GM21723 (cell line): ENCODE data around the gene PIK3AP1.

Source experiments
- ATAC-seq: cut with Tn5 transposase; IDR thresholded peaks from one replicate; pipeline ENCODE4 v1.9.1; 2021; ENCODE audit warnings: mild to moderate bottlenecking, moderate library complexity; ENCODE audit not compliant: unreplicated experiment

The PIK3AP1 gene

GRCh38 chr10:96616961-96617360 lies 103.4 kb downstream of the PIK3AP1 start:
- ATAC-seq: no peak

DNA sequence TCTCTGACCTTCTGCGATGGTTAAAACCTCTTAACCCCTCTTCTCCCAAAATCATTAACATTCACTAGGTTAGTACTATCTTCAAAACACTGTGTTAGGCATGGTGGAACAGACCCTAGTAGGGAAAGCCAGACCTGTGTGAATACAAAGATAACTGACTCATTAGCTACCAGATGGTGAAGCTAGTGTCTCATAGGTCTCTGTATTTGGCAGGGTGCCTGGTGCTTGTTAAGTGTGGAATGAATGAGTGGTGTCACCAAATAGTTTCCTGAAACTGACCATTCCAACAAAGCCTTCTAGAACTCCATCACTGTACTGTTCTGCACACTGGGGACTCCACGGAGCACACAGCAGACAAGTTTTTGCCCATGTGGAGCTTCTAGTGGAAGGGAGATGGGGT lies 105.8 kb downstream of the PIK3AP1 start:
- ATAC-seq: no peak

GRCh38 chr10:96613576-96613975 lies 106.7 kb downstream of the PIK3AP1 start:
- ATAC-seq: no peak

DNA sequence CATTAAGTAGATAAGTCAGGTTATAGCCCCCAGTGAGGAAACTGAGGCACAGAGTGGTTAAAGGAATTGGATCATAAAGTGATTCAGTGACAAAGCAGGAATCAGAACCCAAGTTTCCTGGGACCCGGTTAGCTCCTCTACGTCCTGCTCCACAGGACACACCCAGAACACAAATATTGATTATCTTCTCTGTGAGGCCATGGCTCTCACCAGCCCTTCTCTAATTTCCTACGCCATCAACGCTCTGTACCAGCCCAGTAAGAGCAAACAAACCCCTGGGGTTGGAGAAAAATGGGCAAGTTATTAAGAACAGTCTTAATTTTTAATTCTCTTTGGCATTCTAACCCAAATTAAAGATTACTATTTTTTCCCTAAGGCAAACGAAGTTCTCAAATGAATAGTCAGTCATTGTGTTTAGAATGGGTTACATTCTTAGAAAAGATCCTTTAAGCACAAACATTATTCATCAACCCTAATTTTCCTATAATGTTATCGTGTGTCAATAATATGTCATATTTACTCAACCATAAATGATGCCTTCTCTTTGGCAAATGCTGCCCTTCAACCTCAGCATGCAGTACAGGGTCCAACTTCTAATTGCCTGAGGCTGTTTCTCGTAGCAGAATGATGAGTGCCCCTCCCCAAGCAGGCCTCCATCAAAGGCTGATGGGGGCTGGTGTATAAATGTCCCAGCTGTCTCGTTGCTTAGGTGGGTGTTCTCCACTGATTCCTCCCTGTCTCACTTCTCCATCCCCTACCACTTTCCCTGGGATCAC lies 108.1 kb downstream of the PIK3AP1 start:
- no peak for ATAC-seq

GRCh38 chr10:96610817-96611216 lies 109.5 kb downstream of the PIK3AP1 start:
- ATAC-seq: no peak

DNA sequence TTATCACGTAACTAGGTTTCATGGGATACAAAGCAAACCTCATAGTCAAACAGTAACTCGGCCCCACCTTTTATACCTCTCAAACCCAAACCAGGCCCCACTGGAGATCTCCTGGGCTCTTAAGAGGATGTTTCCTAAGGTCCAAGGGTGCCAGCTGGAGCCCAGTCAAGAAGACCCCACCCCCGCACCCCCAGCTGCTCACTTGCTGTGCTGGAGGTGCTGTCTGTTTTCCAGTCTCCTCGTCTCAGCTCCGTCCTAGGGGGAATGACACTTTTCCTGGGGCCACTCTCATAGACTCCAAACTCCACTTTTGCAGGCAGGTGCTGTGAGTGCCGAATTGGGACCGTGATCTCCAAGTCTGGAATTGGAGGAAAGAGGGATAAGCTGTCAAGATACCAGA lies 110.8 kb downstream of the PIK3AP1 start:
- ATAC-seq: no peak

DNA sequence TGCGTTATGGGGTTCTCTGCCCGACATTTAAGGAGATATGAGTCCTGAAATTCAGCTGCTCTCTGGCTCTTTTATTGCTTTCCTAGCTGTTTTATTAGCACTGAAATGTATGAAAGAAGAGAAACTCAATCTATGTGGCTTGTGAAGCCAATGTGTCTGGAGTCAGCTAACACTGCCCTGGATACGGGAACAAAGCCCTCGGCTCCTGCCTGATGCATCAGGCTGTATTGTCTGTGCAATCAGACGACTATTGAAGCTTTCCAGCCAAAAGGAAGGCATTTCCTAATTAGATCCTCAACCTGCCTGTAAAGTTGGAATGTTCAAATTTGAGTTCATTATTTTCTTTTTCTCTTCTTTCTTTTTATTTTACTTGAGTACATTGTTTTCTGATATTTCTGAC lies 111.5 kb downstream of the PIK3AP1 start:
- no peak for ATAC-seq

GRCh38 chr10:96608262-96608661 lies 112.1 kb downstream of the PIK3AP1 start:
- ATAC-seq: no peak

DNA sequence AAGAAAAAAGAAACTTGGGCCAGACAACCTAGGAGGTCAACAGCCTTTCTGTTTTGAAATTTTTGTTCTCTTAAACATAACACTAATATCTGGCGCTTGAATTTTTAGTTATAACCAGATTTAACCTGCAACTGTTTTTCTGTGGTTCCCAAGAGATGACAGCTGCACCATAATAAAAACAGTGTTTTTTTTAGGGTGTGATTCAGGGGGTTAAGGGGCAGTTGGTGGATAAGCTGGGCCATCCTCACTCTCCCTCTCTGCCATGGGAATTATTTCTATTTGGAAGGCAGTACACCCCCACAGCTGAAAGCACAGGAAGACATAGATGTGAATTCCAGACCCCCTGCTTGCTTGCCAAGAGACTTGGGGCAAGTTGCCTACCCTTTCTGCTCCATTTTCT lies 113.4 kb downstream of the PIK3AP1 start:
- no peak for ATAC-seq

- no peak for ATAC-seq
These were observed 114.1 kb downstream of the PIK3AP1 start for GRCh38 chr10:96606216-96606615.

GRCh38 chr10:96600337-96600736 lies 120.0 kb downstream of the PIK3AP1 start:
- no peak for ATAC-seq

DNA sequence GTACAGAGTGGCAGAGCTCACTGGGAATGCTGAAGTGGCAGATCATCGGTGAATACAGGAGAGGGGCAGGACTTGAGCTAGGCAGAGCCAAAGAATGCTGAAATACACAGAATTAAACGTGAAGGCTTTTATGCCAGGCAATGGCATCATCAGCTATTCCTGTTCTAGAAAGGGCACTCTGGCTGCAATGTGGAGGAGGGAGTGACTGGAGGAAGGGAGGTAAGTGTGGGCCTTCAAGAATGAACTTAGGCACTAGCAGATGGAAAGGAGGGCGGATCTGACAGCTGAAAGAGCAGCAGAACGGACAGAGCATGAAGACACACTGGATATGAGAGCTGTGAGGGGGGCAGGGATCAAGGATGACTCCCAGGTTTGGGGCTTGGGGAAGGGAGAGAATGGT lies 121.5 kb downstream of the PIK3AP1 start:
- ATAC-seq: no peak

GRCh38 chr10:96596422-96597407 lies 123.6 kb downstream of the PIK3AP1 start:
- no peak for ATAC-seq

- no peak for ATAC-seq
These were observed 124.6 kb downstream of the PIK3AP1 start for GRCh38 chr10:96595741-96596140.

DNA sequence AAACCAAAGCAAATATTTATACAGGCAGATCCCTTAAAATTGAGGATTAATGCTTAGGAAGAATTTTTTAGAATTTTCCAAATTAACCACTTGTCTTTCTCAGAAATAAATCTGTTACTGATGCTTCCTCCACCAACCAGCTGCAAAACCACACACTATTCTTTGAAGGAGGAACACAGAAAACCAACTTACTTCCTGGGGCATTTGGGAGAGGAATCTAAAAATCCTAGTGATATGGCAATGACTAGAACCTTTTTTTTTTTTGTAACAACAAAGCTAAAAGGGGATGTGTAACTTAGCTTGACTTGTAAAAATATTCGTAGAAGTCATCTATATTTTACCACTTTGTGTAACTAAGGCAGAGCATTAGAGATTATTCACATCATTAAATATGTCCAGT lies 128.4 kb downstream of the PIK3AP1 start:
- no peak for ATAC-seq

- ATAC-seq: no peak
These were observed 131.5 kb downstream of the PIK3AP1 start for GRCh38 chr10:96588616-96589419.

DNA sequence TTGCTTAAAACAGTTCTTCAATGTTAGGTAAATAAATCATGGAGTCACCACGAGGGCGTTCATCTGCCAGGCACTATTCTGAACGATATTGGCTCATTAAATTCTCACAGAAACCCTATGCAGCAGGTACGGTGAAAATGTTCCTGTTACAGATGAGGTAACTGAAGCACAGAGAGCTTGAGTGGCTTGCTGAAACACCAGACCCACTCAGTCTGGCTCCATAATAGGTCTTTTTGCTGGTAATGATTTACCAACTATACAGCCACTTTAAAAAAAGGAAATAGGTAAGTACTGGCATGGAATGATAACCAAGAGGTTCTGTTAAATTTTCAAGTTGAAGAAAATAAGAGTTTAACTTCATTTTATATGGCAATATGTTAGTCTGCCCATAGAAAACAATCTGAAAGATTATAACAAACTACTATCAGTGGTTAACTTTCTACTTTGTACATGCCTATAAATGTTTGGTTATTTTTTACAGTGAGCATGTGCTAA lies 132.2 kb downstream of the PIK3AP1 start:
- ATAC-seq: no peak

DNA sequence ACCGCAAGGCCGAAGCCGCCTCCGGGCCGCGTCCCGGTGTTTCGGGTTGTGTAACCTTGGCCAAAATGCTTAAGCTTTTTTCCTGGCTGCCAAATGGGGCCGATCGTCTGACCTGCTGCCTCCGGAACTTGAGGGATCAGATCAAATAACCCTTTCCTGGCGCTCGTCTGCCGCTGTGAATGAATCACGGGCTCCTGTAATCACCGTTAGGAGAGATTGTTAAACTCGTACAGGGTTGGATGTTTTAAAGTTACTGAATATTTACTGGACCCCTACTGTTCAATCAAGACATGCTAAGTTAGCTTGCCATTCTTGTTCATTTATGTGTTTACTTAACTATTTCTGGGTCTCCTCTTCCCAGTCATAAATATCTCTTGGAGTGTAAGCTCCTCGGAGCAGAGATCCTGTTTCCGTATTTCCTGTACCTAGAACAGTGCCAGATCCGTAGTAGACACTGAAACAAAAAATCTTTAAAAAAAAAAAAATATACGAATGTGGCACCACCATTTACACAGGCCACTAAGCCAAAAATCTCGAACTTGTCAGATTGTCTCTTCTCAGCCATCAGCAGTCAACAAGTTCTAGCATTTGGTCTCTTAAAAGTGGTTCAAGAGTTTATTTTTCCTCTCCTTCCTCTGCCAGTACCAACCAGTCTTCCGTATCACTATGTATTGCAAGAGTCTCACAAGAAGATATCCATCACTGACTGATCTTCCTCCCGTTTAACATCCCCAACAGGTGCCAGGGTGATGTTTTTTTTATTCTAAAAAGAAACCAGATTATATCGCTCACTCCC lies 132.9 kb downstream of the PIK3AP1 start:
- ATAC-seq: peak; percentile 4

GRCh38 chr10:96586419-96587263 lies 133.7 kb downstream of the PIK3AP1 start, which contains the start of gene TM9SF3:
Gene TM9SF3 (minus strand): TSS chr10:96587012. CDS start chr10:96586835, 177 bp downstream.
- peak; percentile 83 for ATAC-seq
